ENCODE results near the gene LRRC56. TPM values are rescaled to one million over a fixed set of nuclear protein-coding genes. Genes with fewer than 3 reads are reported as not detected.
A peak's percentile ranks its signal among the peaks of the same experiment; 100 is the strongest.

Gene LRRC56
- total RNA-seq, 6 experiments from 2014 or later: 0.23 to 0.83 (median 0.55) TPM

GRCh38 chr11:555227-555779 is 18.0 kb downstream of the LRRC56 start:
- Mint-ChIP-seq H3K4me3 (no peak overlapping the region), H3K36me3 (ENCODE audit: low read depth) (no peaks in the 10 kb centered on the region), H3K27ac (no peak overlapping the region), H3K9me3 (no peaks in the 10 kb centered on the region), H3K27me3 (ENCODE audit: insufficient read depth) (peaks cover 10% of the 10 kb centered on the region), H3K4me1 (ENCODE audit: low read depth) (no peaks in the 10 kb centered on the region)
- DNase-seq: no peak
- TF ChIP-seq CTCF (IDR thresholded peaks at IDR 0.05): peak; percentile 39; the same call in 1 of the 2 replicates

- H3K4me1 Mint-ChIP-seq (ENCODE audit: low read depth): no peaks in the 10 kb centered on the region
- no peaks in the 10 kb centered on the region for H3K36me3 Mint-ChIP-seq (ENCODE audit: low read depth)
- H3K27ac Mint-ChIP-seq: no peak overlapping the region
- no peaks in the 10 kb centered on the region for H3K9me3 Mint-ChIP-seq
- H3K27me3 Mint-ChIP-seq (ENCODE audit: insufficient read depth): peaks cover 10% of the 10 kb centered on the region
- no peak for TF ChIP-seq CTCF (IDR thresholded peaks at IDR 0.05)
- H3K4me3 Mint-ChIP-seq: no peak overlapping the region
- DNase-seq: no peak
These were observed 18.7 kb downstream of the LRRC56 start for GRCh38 chr11:555780-556661.

- TF ChIP-seq CTCF (IDR thresholded peaks at IDR 0.05): no peak
- no peaks in the 10 kb centered on the region for H3K36me3 Mint-ChIP-seq (ENCODE audit: low read depth)
- H3K27ac Mint-ChIP-seq: no peak overlapping the region
- DNase-seq: no peak
- H3K4me1 Mint-ChIP-seq (ENCODE audit: low read depth): no peaks in the 10 kb centered on the region
- H3K9me3 Mint-ChIP-seq: no peaks in the 10 kb centered on the region
- H3K27me3 Mint-ChIP-seq (ENCODE audit: insufficient read depth): peaks cover 10% of the 10 kb centered on the region
- no peak overlapping the region for H3K4me3 Mint-ChIP-seq
These were observed 19.4 kb downstream of the LRRC56 start for GRCh38 chr11:556662-557256.

GRCh38 chr11:557328-558132 is 20.2 kb downstream of the LRRC56 start:
- DNase-seq: no peak
- H3K27ac Mint-ChIP-seq: no peak overlapping the region

More at GRCh38 chr11:557328-558132, 20.2 kb downstream of the LRRC56 start:
- Mint-ChIP-seq H3K9me3 (no peaks in the 10 kb centered on the region), H3K4me3 (no peak overlapping the region), H3K36me3 (ENCODE audit: low read depth) (no peaks in the 10 kb centered on the region), H3K4me1 (ENCODE audit: low read depth) (no peaks in the 10 kb centered on the region), H3K27me3 (ENCODE audit: insufficient read depth) (peaks cover 10% of the 10 kb centered on the region)
- TF ChIP-seq CTCF (IDR thresholded peaks at IDR 0.05): no peak

Data from HFFc6 (cell line).